OCI-LY1 (cell line): Measurements from ENCODE around the gene GMIP.

Source experiments
- EZH2 ChIP-seq: fragments of 200-600 bp; sonication (generic), shearing (Covaris generic); IDR thresholded peaks from 2 replicates; pipeline ENCODE4 v1.8.0; 2017; ENCODE audit warnings: borderline replicate concordance, mixed run types, mild to moderate bottlenecking, antibody characterized with exemption, low read length, moderate library complexity, mixed read lengths
- TF ChIP-seq, protein P1 (sequence below): fragments of 200-600 bp; sonication (generic), shearing (Covaris generic); IDR thresholded peaks from 2 replicates; pipeline ENCODE4 v1.5.1; 2017; ENCODE audit warnings: mild to moderate bottlenecking, antibody characterized with exemption, low read length, moderate library complexity, mixed read lengths

DNA sequence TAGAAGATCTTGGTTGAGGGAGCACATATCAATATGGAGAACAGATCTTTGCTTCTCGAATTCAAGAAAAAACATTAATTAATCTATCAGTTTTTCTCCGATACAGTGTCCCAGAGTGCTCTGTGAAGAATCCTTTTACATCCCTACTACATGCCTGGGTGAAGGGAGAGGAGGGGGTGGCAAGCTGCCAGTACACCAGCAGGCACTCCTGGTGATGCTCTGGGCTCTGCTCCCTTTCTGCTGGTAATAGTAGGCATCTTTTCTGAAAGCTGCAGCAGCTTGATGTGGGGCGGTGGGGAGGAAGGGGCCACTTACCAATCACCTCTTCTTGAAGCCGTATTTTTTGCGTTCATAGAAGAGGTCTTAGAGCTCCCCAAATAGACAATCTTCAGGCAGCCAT, 55.7 kb downstream of the GMIP start:
- TF ChIP-seq, protein P1, sequence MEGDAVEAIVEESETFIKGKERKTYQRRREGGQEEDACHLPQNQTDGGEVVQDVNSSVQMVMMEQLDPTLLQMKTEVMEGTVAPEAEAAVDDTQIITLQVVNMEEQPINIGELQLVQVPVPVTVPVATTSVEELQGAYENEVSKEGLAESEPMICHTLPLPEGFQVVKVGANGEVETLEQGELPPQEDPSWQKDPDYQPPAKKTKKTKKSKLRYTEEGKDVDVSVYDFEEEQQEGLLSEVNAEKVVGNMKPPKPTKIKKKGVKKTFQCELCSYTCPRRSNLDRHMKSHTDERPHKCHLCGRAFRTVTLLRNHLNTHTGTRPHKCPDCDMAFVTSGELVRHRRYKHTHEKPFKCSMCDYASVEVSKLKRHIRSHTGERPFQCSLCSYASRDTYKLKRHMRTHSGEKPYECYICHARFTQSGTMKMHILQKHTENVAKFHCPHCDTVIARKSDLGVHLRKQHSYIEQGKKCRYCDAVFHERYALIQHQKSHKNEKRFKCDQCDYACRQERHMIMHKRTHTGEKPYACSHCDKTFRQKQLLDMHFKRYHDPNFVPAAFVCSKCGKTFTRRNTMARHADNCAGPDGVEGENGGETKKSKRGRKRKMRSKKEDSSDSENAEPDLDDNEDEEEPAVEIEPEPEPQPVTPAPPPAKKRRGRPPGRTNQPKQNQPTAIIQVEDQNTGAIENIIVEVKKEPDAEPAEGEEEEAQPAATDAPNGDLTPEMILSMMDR, result no peak
- TF ChIP-seq EZH2, result no peak
